Glomerular visceral epithelial cell (primary cell): Measurements from ENCODE around the gene GRAMD1A.
A peak's percentile ranks its signal among the peaks of the same experiment; 100 is the strongest.
"Not testable (repeated sequence)": the region's sequence is repeated elsewhere in the genome, so short reads cannot be mapped to it uniquely, and the experiment has no call there.

Experiments
- DNase-seq: peaks from one replicate; pipeline ENCODE4 v3.0.0-alpha.2; 2016; ENCODE audit errors: extremely low spot score

GRAMD1A gene

DNA sequence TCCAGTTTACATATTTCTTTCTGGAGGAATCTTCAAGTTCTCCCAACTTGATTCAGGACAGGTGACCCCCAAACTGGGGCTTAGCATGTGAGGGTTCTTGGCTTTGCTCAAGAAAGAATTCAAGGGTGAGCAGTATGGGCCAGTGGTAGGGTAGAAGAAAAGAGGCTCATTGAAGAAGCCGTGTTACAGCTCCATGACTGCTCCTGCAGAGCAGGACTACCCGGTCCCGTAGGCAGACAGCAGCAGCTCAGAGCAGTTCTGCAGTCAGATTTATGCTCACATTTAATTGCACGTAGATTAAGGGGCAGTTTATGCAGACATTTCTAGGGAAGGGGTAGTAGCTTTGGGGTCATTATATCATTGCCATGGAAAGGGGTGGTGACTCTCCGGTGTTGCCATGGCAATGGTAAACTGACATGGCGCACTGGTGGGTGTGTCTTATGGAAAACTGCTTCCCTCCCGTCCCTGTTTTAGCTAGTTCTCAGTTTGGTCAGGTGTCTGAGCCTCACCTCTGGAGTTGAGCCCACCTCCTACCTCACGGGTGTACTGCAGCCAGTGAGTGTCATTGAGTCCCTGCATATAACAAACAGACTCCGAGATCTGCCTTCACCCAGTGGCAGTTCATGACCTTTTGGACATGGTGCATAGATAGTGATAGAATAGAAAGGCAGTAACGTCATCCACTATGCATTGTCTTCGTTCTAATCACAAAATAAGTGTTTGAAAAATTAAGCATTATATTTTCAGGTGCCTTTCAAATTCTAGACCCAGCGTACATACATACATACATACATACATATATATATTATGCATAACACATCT is 20.1 kb upstream of the GRAMD1A start:
- no peak for DNase-seq

DNA sequence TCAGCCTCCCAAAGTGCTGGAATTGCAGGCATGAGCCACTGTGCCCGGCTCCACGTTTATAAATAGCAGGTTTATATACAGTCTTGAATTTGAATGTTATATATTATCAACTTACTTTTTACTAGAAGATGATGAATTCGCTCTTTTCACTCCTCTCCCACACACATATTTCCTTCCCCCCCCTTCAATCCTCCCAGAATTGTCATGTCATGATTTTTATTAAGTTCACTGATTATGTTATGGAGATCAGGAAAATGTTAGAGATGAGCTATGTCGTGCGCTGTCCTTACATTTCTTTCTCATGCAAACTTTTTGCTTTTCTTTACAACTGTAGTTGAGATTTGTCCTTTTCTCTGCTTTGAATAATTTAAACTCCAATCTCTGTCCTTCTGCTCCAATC is 17.8 kb upstream of the GRAMD1A start:
- no peak for DNase-seq

DNA sequence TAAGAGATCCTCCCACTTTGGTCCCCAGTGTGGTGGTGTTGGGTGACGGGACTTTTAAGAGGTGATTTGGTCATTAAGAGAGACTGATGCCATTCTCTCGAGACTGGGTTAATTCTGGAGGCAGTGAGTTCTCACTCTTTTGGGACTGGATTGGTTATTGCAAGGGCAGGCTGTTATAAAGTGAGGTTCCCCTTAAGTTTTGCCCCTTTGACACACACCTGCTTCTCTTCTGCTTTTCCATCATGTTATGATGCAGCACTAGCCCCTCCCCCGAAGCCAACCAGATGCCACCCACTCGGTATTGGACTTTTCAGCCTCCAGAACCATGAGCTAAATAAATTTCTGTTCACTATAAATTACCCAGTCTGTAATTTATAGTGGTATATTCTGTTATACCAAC is 16.3 kb upstream of the GRAMD1A start:
- DNase-seq = no peak

DNA sequence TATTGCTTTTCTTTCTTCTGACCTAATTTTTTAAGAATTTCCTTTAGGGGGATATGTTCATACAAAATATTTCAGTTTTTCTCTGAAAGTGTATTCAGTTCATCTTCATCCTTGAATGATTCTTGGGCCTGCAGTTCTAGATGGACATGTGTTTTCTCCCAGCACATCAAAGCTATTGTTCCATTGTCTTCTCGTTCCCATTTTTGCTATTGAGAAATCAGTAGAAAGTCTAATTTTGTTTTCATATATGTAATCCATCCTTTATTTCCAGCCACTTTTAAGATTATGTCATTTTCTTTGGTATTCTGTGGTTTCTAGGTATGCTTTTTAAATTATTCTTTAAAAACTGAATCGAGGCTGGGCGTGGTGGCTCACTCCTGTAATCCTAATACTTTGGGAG is 15.8 kb upstream of the GRAMD1A start:
- no peak for DNase-seq

DNA sequence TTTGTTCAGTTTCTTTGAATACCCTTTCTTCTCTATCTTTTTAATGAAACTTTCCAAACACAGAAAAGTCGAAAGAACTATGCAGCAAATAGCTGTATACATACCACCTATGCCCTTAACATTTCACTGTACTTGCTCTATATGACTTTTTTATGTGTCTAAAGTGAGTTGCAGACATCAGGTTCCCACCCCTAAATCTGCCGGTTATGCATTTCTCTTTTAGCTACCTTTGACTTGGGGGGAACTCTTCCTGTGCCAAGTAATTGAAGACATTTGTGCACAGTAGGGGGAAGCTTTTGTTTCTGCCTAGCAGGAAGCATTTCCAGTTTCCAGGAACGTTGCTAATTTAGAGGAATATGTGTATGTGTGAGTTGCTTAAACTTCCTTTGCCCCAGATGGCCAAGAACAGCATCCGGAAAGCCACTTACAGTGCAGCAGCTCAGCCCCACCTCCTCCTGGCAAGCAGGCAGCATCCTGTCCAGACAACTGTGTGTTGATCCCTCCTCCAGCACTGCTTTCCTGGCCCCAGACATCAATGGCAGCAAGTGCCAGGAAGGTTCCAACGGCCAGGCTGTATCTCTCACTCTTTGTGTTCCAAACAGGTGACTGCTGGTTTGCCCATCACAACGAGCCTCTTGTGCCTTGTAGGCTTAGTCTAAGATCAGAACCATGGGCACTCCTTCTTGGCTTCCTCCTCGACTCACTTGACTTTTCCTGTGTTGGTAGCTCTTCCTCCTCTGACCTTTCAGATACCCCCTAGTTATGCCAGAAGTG is 14.7 kb upstream of the GRAMD1A start:
- DNase-seq = no peak

DNA sequence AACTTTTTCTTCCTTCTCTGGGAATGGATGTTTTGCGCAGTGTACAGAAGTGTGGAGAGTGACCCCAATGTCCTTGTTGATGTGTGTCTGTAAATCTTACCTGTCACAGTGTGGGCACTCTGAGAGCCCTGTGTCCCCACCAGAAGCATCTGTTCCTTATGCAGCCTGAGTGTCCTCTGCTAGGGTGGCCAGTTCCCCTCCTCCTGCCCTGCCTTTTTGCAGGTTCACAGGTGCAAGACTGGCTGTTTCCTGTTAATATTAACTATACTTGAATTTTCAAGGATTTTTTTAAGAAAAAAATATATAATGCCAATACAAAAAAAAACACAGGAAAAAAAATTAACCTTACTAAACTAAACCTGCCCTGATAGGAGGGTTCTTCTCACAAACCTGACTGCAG is 12.0 kb upstream of the GRAMD1A start:
- no peak for DNase-seq

DNA sequence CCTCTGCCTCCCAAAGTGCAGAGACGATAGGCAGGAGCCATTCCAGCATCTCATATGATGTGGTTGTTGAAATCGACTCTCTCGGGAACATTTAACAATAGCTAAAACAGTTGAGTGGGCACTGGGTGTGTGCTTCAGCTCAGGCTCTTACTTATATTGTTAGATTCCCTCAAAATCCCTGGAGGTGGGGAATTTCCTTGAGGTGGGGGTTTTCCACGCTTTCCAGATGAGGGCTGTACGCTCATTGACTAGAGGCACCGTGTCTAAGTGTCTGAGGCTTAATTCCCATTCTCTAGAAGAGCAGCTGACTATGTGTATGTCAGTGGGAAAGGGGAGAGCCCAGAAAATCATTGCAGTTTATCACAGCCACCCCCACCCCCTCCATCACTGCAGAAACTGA is 10.8 kb upstream of the GRAMD1A start:
- DNase-seq = no peak

DNA sequence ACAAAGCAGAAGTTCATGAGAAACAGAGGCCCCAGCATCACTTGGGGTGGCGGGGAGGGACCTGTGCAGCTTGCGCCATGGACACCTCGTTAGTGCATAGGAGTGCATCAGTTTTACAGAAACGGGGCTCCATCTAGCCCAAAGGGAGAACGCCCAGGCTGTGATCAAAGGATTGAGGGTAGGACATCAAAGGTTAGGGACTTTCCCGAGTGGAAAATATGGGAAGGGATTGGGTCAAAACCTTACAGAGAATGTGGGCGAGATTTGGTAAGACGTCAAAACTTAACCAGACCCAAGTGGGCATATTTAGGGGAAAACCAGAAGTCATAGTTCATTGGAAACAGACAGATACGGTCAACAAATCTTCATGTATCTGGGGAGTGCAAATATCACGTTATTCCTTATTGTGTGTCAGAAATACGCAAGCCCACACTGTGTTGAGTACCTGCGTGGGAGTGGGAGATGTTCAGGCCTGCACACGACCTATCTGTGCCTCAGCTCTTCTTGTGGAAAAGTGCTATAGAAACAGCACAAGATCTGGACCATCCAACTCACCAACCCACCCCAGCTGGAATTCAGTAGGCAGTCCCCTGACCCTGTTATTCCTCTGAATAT is 9.4 kb upstream of the GRAMD1A start:
- no peak for DNase-seq

DNA sequence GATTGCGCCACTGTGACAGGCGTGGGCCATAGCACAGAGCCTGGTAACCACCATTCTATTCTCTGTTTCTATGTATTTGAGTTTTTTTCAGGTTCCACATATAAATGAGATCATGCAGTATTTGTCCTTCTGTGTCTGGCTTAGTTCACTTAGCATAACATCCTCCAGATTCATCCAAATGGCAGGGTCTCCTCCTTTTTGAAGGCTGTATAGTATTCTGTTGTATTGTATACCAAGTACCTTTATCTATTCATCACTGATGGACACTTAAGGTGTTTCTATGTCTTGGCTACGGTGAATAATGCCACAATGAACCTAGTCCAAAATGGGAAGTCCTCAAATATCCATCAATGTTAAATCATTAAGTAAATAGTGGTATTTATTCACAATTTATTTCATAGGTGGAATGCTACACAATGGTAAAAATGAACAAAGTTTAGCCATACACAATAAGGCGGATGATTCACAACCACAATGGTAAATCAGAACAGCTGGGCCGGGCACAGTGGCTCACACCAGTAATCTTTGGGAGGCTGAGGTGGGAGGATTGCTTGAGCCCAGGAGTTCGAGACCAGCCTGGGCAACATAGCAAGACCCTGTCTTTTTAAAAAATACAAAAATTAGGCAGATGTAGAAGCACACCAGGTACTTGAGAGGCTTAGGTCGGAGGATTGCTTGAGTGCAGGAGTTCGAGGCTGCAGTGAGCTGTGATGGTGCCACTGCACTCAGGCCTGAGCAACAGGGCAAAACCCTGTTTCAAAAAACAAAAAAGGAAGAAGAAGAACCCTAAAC is 8.4 kb upstream of the GRAMD1A start:
- DNase-seq = no peak

DNA sequence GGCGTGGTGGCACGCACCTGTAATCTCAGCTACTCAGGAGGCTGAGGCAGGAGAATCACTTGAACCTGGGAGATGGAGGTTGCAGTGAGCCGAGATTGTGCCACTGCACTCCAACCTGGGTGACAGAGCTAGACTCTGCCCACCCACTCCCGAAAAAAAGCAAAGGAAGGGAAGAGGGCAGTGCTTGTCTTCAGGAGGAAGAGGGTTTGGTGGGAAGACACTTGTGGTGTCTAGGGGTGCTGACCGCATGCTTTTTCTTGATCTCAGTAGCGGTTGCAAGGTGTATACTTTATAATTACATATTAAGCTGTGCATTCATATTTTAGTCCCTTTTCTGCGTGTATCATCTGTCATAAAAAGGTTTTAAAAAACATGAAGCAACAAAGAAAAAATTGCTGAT is 7.5 kb upstream of the GRAMD1A start:
- DNase-seq = not testable (repeated sequence)

DNA sequence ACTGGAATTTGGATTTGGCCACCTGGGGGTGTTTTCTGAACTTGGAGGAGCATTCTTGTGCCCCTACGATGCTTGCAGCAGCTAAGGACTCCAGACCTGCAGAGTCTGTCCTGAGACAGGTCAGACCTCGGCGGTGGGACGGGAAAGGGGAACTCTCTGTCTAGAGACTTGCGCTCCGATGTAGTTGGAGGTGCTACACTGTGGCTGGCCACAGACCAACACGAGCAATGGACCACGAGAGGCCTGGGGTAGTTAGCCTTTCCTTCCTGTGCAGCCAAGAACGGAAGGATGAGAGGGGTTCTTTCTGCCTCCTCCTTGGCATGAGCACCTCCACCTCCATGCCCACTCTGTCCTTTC is 5.9 kb upstream of the GRAMD1A start:
- DNase-seq = no peak

DNA sequence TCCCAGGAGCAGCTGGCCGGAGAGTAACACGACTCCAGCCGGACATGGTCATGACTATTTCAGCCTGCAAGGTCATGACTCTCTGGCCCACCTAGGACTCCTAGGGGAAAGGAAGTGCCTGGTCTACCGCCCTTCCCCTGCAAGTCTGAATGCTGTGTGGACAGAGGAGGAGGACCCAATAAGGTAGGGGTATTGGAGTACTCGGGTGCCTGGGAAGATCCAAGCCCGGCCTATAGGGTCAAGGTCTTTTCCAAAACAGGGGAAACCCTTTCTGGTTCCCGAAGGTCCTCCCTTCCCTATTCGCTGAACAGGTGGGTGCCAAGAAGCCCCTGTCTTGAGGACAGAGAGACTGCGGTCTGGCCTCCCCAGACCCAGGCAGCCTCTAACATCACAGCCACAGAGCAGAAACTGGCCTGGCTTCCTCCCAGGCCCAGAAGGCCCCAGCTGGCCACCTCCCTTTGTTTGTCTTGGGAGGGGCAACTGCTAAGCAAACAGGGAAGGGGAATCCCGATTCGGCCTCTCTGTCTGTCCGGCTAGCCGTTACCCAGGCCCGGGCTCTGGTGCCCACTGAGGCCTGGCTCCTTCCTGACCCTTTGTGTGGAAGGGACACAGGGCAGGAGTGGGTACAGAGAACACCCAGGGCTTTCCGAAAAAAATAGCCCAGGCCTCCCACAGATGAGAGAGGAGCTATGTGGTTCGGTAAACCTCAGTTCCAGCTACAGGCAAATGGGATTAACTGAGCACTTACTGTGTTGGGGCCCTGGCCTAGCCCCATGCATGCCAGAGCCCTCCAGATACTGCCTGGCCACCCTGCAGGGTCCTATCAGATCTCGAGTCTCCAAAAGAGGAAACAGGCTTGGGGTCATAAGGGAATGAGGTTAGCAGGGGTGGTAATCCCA is 5.2 kb upstream of the GRAMD1A start:
- no peak for DNase-seq

DNA sequence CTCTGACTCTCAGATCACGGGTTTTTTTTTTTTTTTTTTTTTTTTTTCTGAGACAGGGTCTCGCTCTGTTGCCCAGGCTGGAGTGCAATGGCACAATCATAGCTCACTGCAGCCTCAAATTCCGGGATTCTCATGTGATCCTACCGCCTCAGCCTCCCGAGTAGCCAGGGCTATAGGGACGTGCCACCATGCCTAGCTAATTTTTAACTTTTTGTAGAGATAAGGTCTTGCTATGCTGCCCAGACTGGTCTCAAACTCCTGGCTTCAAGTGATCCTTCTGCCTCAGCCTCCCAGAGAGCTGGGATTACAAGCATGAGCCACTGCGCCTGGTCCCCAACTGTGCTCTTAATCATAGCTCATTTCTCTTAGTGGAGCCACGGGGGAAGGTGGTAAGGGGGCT is 4.6 kb upstream of the GRAMD1A start:
- no peak for DNase-seq

DNA sequence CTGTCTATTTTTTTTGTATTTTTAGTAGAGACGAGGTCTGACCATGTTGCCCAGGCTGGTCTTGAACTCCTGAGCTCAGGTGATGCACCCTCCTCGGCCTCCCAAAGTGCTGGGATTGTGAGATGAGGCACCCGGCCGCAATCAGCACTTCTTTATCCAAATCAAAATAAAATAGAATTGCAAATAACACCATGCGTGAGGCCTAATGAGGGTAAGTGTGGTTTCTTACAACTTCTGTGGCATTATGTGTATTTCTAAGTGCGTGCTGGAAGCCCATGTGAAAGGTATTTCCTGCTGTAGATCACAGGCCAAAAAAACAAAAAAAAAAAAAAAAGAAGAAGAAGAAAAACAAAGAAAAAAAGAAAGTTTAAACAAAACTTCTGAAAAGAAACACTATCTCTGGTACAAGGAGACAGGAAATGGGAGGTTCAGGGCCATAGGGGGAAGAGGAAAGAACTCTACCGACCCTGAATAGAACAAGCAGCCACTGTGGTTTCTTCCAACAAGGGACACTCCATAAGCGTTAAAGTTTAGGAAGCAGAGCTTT is 3.0 kb upstream of the GRAMD1A start:
- DNase-seq = no peak

DNA sequence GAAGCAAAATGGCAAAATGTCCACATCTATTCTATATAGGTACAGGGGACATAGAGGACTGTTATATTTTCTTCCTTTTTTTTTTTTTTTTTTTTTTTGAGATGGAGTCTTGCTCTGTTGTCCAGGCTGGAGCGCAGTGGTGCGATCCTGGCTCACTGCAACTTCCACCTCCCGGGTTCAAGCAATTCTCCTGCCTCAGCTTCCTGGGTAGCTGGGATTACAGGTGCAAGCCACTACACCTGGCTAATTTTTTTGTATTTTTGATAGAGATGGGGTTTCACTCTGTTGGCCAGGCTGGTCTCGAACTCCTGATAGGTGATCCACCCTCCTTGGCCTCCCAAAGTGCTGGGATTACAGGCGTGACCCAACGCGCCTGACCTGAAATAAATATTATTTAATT is 1.9 kb upstream of the GRAMD1A start:
- not testable (repeated sequence) for DNase-seq

DNA sequence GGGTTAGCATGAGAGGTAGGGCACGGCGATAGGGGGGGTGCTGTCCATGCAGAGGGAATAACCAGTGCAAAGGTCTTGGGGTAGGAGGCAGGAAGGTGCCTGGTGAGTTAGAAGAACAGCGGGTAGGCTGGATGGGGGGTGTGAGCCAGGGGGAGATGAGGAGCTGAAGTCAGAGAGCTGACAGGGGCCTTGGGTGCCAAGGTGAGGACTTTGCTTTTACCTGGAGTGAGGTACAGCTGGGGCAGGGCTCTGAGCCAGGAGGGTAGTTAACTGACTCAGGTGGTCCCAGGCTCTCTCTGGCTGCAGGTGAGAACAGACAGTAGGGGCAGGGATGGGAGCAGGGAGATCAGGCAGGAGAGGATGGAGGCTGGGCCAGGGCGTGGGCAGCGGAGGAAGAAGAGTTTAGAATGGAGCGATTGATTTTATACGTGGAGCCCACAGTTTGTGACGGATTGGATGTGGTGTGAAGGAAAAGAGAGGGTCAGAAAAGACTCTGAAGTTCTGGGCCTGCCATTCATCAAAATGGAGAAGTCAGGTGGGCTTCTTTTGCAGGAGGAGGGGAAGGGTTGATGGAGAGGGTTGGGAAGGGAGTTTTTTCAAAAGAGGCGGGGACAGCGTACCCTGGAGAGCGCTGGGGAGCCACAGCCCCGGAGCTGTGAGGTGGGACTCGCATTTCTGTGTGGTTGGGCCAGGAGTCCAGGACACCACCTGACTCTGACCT is 1.2 kb upstream of the GRAMD1A start:
- DNase-seq = no peak

DNA sequence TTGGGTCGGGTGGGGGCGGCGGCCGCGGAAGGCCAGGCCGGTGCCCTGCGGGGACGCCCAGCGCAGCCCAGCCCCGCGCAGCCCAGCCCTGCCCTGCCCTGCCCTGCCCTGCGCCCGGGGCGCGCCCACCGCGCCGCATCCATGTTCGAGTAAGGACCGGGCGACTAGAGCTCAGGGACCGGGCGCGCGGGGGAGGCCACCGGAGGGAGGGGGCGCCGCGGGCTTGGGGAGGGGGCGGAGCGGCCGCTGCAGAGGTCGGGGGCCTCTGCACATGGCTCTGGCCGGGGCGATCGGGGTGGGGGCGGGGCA is 169 bp downstream of the GRAMD1A start:
- DNase-seq = no peak

DNA sequence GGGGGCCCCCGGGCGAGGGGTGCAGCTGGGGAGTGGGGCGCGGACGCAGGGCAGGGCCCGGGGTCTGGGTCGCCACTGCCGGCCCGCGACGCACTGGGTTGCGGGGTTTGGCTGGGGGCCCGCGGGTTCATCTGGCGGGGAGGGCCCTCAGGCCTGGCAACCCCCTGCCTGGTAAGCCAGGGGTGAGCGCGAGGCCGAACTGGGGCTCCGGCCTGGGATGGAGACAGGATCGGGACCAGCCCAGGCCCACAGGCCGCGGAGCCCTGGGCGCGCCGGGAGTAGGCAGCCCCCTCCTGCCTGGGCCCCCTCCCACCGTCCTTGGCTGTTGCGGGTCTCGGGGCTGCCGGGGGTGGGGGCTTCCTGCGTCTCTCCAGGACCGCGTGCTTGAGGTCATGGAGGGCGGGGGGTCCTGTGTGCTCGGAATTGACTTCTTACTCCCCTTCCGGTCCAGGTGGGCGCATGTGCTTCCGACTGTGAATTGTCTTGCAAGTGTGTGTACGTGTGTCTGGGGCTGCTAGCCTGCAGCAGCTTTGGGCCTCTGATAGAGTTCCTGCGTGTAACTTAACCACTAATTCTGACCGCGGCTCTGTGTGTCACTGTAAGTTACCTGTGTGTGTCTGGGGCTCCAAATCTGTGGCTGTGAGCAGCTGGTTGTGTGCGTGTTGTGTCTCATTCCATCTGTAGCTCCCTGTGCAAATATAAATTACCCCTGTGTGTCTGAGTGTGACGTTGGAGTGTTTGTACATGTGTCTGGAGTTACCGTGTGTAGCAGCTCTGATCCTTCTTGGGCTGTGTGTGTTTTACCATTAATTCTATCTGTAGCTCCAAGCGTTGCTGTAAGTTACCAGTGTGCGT is 751 bp downstream of the GRAMD1A start:
- DNase-seq = peak; percentile 52

DNA sequence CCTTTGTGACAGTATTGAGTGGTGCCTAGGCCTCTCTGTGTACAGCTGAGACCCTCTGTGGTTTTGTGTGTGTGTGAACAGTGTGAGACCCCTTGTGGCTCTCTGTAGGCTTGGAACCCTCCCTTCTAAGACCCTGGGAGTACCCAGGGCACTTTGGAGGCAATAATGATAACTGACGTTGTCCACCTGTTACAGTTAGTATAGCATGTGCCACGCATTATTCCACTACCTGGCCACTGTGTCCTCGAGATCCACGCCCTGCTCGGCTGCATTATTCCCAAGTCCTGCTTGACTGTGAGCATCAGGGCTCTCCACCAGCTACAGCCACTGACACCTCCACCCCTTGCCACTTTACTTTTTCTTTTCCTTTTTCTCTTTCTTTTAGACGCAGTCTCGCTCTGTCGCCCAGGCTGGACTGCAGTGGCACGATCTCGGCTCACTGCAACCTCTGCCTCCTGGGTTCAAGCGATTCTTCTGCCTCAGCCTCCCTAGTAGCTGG is 2.0 kb downstream of the GRAMD1A start:
- DNase-seq = no peak
